CD4-positive, alpha-beta T cell (primary cell): Measurements from ENCODE around the gene ADSS2. TPM values are rescaled to one million over a fixed set of nuclear protein-coding genes. Genes with fewer than 3 reads are reported as not detected.

Experiments used
- ATAC-seq: fragments of 200-7000 bp; cut with Tn5 transposase; one replicate; pipeline ENCODE4 v1.10.0; 2022; ENCODE audit warnings: mild to moderate bottlenecking; ENCODE audit not compliant: poor library complexity
- CTCF ChIA-PET: fragments of 350-600 bp; sonication (Branson Sonifier 250); formaldehyde crosslinking; loops from one replicate; lab custom pipeline; 2021; ENCODE audit warnings: antibody characterized with exemption, inconsistent platforms; lab: Charles Lee
- POLR2A ChIA-PET: fragments of 350-600 bp; sonication (Branson Sonifier 250); formaldehyde crosslinking; loops from one replicate; lab custom pipeline; 2021; ENCODE audit warnings: antibody characterized with exemption, inconsistent platforms; lab: Charles Lee
- DNase-seq, 14 experiments: peaks; one replicate each; pipeline ENCODE4 v3.0.0-alpha.2; 2013 to 2020; ENCODE audit warnings: mixed read lengths in 2 of 14
- H3K27ac ChIP-seq, 2 donors: one replicate each; pipeline versions ENCODE4 v1.5.1 to v1.7.0; 2013; ENCODE audit warnings: low read length in 2 of 2, low read depth in 1 of 2, mild to moderate bottlenecking in 1 of 2
- H3K27me3 ChIP-seq, 2 experiments: 1 replicate in 1 of 2; 2 replicates in 1 of 2; pipeline versions ENCODE4 v1.6.1 to v1.7.0; 2013; ENCODE audit warnings: low read length in 2 of 2, control low read depth in 1 of 2, mild to moderate bottlenecking in 1 of 2, moderate library complexity in 1 of 2; ENCODE audit not compliant: insufficient read depth in 2 of 2, control insufficient read depth in 1 of 2
- H3K36me3 ChIP-seq: one replicate; pipeline ENCODE4 v1.6.1; 2013; ENCODE audit warnings: low read length, control low read depth; ENCODE audit not compliant: insufficient read depth
- H3K4me1 ChIP-seq: one replicate; pipeline ENCODE4 v1.6.1; 2013; ENCODE audit warnings: low read length, control low read depth; ENCODE audit not compliant: insufficient read depth
- H3K4me3 ChIP-seq: one replicate; pipeline ENCODE4 v1.5.1; 2013; ENCODE audit warnings: mild to moderate bottlenecking, low read length, moderate library complexity
- H3K9me3 ChIP-seq, 2 experiments: 1 replicate in 1 of 2; 2 replicates in 1 of 2; pipeline versions ENCODE4 v1.6.1 to v1.7.0; 2013; ENCODE audit warnings: low read length in 2 of 2, mild to moderate bottlenecking in 2 of 2, control low read depth in 1 of 2, moderate library complexity in 1 of 2; ENCODE audit not compliant: control insufficient read depth in 1 of 2, insufficient read depth in 1 of 2
- H3K27ac Mint-ChIP-seq: one replicate; pipeline ENCODE4 v1.8.0; 2020; ENCODE audit warnings: mixed read lengths
- H3K27me3 Mint-ChIP-seq: one replicate; pipeline ENCODE4 v1.8.0; 2021; ENCODE audit warnings: mixed read lengths
- H3K36me3 Mint-ChIP-seq: one replicate; pipeline ENCODE4 v1.8.0; 2021; ENCODE audit warnings: low read depth, mixed read lengths
- H3K4me1 Mint-ChIP-seq: one replicate; pipeline ENCODE4 v1.8.0; 2021; ENCODE audit warnings: low read depth, mixed read lengths
- H3K4me3 Mint-ChIP-seq: one replicate; pipeline ENCODE4 v1.8.0; 2020; ENCODE audit warnings: mild to moderate bottlenecking, mixed read lengths
- H3K9me3 Mint-ChIP-seq: one replicate; pipeline ENCODE4 v1.8.0; 2020; ENCODE audit warnings: mixed read lengths
- CTCF ChIP-seq: fragments of 200-600 bp; IDR thresholded peaks from one replicate; pipeline ENCODE4 v1.8.0; 2022; ENCODE audit warnings: antibody characterized with exemption, mild to moderate bottlenecking
- intact Hi-C, 2 experiments: fragments of 100-400 bp; cut with DNase I in 1 of 2; cut with micrococcal nuclease in 1 of 2; formaldehyde crosslinking; loops; one replicate each; pipeline versions ENCODE4 v1.15.1 to v1.9.0; 2023 to 2025; cut with DNase I, micrococcal nuclease
- total RNA-seq, 174 experiments: library from RNA in 2 of 174; stranded (reverse) in 2 of 174; gene quantifications; one replicate each; pipeline ENCODE4 v1.2.3 and lab custom pipeline; 2021 to 2026

Gene ADSS2
- total RNA-seq, 2 experiments from 2014 or later = 30.8 to 34.0 TPM

- H3K4me3 ChIP-seq = no peak overlapping the region
- no peaks in the 10 kb centered on the region for H3K4me1 ChIP-seq
- ATAC-seq (no peak), DNase-seq (no peak)
- TF ChIP-seq CTCF = no peak
- no peaks in the 10 kb centered on the region for H3K27me3 ChIP-seq
- H3K27me3 Mint-ChIP-seq = no peaks in the 10 kb centered on the region
- H3K36me3 ChIP-seq = no peaks in the 10 kb centered on the region
- H3K27ac Mint-ChIP-seq = no peak overlapping the region
- H3K27ac ChIP-seq = no peak overlapping the region
- CTCF ChIA-PET = no interaction called here
- POLR2A ChIA-PET = no interaction called here
- no peaks in the 10 kb centered on the region for H3K4me1 Mint-ChIP-seq
- H3K4me3 Mint-ChIP-seq = no peak overlapping the region
- no peaks in the 10 kb centered on the region for H3K9me3 ChIP-seq
- H3K36me3 Mint-ChIP-seq = no peaks in the 10 kb centered on the region
- intact Hi-C loops = no loop called here
- no peaks in the 10 kb centered on the region for H3K9me3 Mint-ChIP-seq
Measured at GRCh38 chr1:244386595-244386994, 65.1 kb downstream of the ADSS2 start.

- Mint-ChIP-seq H3K36me3 (no peaks in the 10 kb centered on the region), H3K27me3 (no peaks in the 10 kb centered on the region), H3K9me3 (no peaks in the 10 kb centered on the region), H3K27ac (no peak overlapping the region), H3K4me3 (no peak overlapping the region), H3K4me1 (no peaks in the 10 kb centered on the region)
- ChIA-PET CTCF (no interaction called here), POLR2A (no interaction called here)
- DNase-seq = no peak
- H3K27ac ChIP-seq = no peak overlapping the region
- intact Hi-C loops = no loop called here
- H3K27me3 ChIP-seq = no peaks in the 10 kb centered on the region
- H3K4me3 ChIP-seq = no peak overlapping the region
- ATAC-seq = no peak
- TF ChIP-seq CTCF = no peak
- no peaks in the 10 kb centered on the region for H3K9me3 ChIP-seq
- no peaks in the 10 kb centered on the region for H3K36me3 ChIP-seq
- no peaks in the 10 kb centered on the region for H3K4me1 ChIP-seq
Measured at GRCh38 chr1:244384066-244384465, 67.6 kb downstream of the ADSS2 start.

- intact Hi-C loops = no loop called here
- H3K9me3 Mint-ChIP-seq = no peaks in the 10 kb centered on the region
- H3K4me3 ChIP-seq = no peak overlapping the region
Measured at GRCh38 chr1:244383278-244383884, 68.3 kb downstream of the ADSS2 start.

More at GRCh38 chr1:244383278-244383884, 68.3 kb downstream of the ADSS2 start:
- no peaks in the 10 kb centered on the region for H3K4me1 ChIP-seq
- no peaks in the 10 kb centered on the region for H3K36me3 ChIP-seq
- Mint-ChIP-seq H3K36me3 (no peaks in the 10 kb centered on the region), H3K4me3 (no peak overlapping the region), H3K27ac (no peak overlapping the region), H3K27me3 (no peaks in the 10 kb centered on the region), H3K4me1 (no peaks in the 10 kb centered on the region)
- DNase-seq (no peak), ATAC-seq (no peak)
- TF ChIP-seq CTCF = no peak
- no peak overlapping the region for H3K27ac ChIP-seq
- H3K27me3 ChIP-seq = no peaks in the 10 kb centered on the region
- no peaks in the 10 kb centered on the region for H3K9me3 ChIP-seq
- POLR2A ChIA-PET = no interaction called here
- CTCF ChIA-PET = no interaction called here
